Stimulated activated CD4-positive, alpha-beta T cell treated with anti-CD3 and anti-CD28 coated beads, Interleukin-1b, Interleukin-23, amount 100 ng/mL, for 4 hours (primary cell): ENCODE results near the gene DAPK2.
A peak's percentile ranks its signal among the peaks of the same experiment; 100 is the strongest.

Experiments used
- DNase-seq, 2 donors: peaks; one replicate each; pipeline ENCODE4 v3.0.0-alpha.2; 2020; ENCODE audit warnings: low read depth in 2 of 2

Gene DAPK2

DNA sequence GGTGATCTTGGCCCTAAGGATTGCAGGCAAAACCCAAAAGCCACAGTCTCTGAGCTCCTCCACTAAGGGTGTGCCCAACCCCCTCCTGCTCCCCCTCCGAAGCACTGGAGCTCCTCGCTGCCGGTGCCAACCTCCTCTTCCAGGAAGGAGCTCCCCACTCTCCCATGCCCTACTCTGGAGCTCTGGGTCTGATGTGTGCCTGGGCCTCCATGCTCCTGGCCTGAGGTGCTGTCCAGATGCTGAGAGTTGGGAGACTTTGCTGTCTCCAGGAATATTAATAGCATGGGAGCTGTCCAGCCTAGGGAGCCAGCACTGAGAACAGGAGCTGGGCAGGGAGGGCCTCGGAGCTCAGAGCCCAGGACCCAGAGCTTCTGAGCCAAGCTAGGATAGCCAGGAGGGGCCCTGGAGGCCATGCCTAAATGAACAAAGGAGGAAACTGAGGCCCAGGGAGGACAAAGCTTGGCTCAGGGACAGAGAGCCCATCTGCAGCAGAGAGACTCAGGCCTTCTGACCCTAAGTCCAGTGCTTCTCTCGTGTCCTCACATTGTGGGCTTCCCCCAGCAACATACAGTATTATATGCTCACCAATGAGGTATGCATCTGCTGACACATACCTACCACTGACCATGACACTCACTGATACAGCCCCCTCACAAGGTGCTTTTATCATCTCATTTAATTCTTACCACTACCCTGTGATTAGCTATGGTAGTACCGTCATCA, 175.6 kb downstream of the DAPK2 start:
- DNase-seq = no peak

DNA sequence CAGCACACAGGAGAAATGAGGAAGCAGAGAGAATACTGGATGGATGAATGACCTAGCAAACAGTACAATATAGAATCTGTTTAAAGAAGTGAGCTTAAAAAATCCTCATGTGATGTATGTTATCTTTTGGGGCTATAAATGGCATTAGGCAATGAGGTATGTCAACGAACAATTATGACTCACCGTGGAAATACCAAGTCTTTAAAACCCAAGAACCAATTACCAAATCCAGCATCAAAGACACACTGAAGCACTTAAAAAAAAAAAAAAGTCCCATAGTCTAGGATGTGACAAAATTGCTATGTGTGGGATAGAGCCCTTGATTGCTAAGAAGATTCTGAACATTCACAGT, 176.3 kb downstream of the DAPK2 start:
- DNase-seq = no peak

GRCh38 chr15:63869371-63870042, 176.8 kb downstream of the DAPK2 start:
- no peak for DNase-seq

DNA sequence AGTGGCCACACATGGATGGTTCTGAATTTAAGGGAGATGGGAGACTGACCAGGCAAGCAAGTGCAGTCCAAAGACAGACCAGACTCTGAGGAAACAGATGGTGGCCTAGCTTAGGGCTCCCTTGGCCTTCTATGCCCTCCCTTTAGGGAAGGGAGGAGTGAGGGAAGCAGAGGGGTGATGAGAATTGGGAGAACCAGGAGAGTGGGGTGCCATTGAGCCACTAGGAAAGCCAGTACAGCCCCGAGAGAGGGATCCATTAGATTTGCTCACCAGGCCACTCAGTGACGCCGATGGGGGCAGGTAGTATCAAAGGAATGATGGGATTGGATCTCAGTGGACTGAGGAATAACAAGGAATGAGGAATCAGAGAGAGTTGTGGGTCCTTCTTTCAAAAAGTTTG, 182.1 kb downstream of the DAPK2 start:
- no peak for DNase-seq

GRCh38 chr15:63861946-63862517, 184.3 kb downstream of the DAPK2 start:
- no peak for DNase-seq

GRCh38 chr15:63860555-63860954, 185.7 kb downstream of the DAPK2 start:
- no peak for DNase-seq

- peak; percentile 32 to 51 for DNase-seq
Observed at GRCh38 chr15:63860155-63860554, 186.1 kb downstream of the DAPK2 start.

DNA sequence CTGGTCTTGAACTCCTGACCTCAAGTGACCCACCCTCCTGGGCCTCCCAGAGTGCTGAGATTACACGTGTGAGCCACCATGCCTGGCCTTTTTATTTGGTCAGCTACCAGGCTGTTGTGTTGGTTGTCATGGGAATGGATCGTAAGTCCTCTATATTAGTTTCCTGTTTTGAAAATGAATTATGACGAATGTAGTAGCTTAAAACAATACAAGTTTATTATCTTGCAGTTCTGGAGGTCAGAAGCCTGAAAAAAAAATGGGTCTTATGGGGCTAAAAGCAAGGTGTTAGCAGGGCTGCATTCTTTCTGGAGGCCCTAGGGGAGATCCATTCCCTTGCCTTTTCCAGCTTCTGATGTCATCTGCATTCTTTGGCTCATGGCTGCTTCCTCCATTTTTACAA, 187.4 kb downstream of the DAPK2 start:
- DNase-seq = no peak

DNA sequence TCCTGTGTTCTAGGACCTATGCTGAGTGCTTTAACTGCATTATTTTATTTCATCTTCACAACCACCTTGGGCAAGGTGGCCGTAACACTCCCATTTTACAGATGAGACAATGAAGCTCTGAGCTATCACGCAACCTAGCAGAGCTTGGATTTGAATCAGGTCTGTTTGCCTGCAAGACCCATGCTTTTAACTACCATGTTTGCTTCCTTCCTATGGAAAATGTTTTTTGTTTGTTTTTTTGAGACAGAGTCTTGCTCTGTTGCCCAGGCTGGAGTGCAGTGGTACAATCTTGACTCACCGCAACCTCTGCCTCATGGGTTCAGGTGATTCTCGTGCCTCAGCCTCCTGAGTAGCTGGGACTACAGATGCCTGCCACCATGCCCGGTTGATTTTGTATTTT, 187.8 kb downstream of the DAPK2 start:
- DNase-seq = no peak

- DNase-seq = no peak
Observed at GRCh38 chr15:63857461-63857856, 188.8 kb downstream of the DAPK2 start.
